ENCODE data around the gene SHROOM3. TPM values are rescaled to one million over a fixed set of nuclear protein-coding genes. Genes with fewer than 3 reads are reported as not detected.

Gene SHROOM3
- total and polyA plus RNA-seq, 2 donors (not counting 1 experiment from before 2014, with no cell fraction given) = 0.91 to 1.5 TPM

DNA sequence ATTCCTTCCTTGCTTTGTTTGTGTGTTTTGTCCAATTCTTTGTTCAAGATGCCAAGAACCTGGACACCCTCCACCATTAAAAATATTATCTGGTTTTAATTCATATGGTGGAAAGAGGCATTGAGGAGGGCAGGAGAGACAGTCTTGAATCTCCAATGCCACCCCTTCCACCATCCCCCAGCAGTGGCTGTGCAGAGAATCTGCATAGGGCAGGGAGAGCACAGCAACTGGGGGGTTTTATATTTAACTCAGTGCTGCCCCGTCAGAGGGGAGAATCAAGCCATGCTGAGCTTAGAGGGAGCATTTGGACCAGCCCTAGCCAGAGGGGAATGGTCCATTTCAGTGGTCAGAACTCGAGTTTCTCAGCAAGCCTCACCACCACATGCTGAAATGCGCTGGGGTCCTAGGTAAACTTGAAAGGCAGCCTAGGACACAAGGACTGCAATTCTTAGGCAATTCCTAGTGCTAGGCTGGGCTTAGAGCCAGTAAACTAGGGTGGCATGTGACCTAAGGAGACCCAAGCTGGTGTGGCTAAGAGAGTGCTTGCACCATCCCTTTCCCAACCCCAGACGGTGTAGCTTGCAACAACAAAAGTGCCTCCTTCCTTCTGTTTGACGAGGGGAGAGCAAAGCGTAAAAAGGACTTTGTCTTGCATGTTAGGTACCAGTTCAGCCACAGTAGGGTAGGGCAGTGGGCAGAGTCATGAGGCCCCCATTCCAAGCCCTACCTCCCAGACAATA, 48.3 kb upstream of the SHROOM3 start:
- Mint-ChIP-seq H3K9me3 (ENCODE audit: insufficient read depth) (peaks cover 4% of the 10 kb centered on the region), H3K27me3 (peaks cover 30% of the 10 kb centered on the region), H3K4me1 (no peaks in the 10 kb centered on the region), H3K27ac (no peak overlapping the region), H3K4me3 (no peak overlapping the region)
- 82% methylated on average over 3 of the region's 6 CpGs for WGBS (ENCODE audit: insufficient coverage)
- Histone ChIP-seq H3K79me2 (ENCODE audit: control insufficient read depth, insufficient read depth, low read length) (no peaks in the 10 kb centered on the region), H3K9ac (ENCODE audit: low read length) (no peak overlapping the region), H3K4me2 (replicated peaks; ENCODE audit: low read depth, low read length, poor library complexity, severe bottlenecking) (no peak overlapping the region), H3K4me3 (ENCODE audit: control extremely low read depth in 1 of 5, extremely low read depth in 1 of 5, insufficient read depth in 1 of 5, low read depth in 2 of 5, low read length in 4 of 5) (no peak overlapping the region), H3K27me3 (replicated peaks in 1 of 4; ENCODE audit: control extremely low read depth in 1 of 4, control insufficient read depth in 3 of 4, insufficient read depth in 4 of 4, low read length in 3 of 4) (peaks cover 0 to 8% (median 2%) of the 10 kb centered on the region in 4 experiments), H3K36me3 (replicated peaks in 1 of 2; ENCODE audit: control extremely low read depth in 1 of 2, control insufficient read depth in 1 of 2, extremely low read depth in 1 of 2, insufficient read depth in 2 of 2, low read length in 1 of 2) (no peaks in the 10 kb centered on the region), H3K4me1 (ENCODE audit: control insufficient read depth in 2 of 2, insufficient read depth in 2 of 2, low read length in 2 of 2) (no peaks in the 10 kb centered on the region), H3K9me3 (ENCODE audit: control extremely low read depth in 1 of 3, control insufficient read depth in 2 of 3, insufficient read depth in 1 of 3, low read length in 2 of 3) (peaks cover 3 to 10% (median 7%) of the 10 kb centered on the region in 3 donors), H2AFZ (ENCODE audit: insufficient read depth, low read depth, low read length, poor library complexity, severe bottlenecking) (no peak overlapping the region), H3K27ac (ENCODE audit: low read length in 2 of 2) (no peak overlapping the region), H4K20me1 (ENCODE audit: control insufficient read depth, insufficient read depth, low read length, poor library complexity, severe bottlenecking) (no peaks in the 10 kb centered on the region)
- no peak for ATAC-seq (ENCODE audit: low read depth)
- DNase-seq = no peak
- POLR2A ChIA-PET = no interaction called here
- TF ChIP-seq EZH2 (IDR thresholded peaks at IDR 0.05; ENCODE audit: borderline replicate concordance, insufficient read depth, low read depth, low read length, poor library complexity, severe bottlenecking) = no peak
- TF ChIP-seq, protein P1, sequence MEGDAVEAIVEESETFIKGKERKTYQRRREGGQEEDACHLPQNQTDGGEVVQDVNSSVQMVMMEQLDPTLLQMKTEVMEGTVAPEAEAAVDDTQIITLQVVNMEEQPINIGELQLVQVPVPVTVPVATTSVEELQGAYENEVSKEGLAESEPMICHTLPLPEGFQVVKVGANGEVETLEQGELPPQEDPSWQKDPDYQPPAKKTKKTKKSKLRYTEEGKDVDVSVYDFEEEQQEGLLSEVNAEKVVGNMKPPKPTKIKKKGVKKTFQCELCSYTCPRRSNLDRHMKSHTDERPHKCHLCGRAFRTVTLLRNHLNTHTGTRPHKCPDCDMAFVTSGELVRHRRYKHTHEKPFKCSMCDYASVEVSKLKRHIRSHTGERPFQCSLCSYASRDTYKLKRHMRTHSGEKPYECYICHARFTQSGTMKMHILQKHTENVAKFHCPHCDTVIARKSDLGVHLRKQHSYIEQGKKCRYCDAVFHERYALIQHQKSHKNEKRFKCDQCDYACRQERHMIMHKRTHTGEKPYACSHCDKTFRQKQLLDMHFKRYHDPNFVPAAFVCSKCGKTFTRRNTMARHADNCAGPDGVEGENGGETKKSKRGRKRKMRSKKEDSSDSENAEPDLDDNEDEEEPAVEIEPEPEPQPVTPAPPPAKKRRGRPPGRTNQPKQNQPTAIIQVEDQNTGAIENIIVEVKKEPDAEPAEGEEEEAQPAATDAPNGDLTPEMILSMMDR (IDR thresholded peaks at IDR 0.05) = no peak
- CTCF ChIA-PET = no interaction called here
- intact Hi-C loops (cut with micrococcal nuclease) = no loop called here

DNA sequence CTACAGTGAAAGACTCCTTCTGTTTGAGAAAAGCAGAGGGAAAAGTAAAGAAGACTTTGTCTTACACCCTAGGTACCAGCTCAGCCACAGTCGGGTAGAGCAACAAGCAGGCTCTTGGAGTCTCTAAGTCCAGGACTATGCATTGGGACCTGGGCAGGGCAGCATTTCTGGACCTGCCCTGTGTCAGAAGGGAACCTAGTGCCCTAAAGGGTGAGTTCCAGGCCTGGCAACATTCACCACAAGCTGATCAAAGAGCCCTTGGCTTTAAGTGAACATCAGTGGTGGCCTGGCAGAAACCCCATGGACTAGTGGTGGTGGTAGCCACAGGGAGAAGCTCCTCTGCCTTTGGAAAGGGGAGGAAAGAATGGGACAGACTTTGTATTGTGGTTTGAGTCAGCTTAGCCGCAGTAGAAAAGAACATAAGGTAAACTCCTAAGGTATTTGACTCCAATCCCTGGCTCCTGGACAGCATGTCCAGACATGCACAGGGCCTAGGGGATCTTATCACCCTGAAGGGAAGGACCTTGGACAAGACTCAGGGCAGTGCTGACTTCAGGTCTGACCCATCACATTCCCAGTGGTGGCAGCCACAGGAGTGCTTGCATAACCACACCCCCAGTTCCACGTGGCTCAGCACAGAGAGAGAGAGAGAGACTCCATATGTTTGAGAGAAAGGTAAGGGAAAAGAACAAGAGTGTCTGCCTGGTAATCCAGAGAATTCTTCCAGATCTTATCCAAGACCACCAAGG, 46.7 kb upstream of the SHROOM3 start:
- Histone ChIP-seq H2AFZ (ENCODE audit: insufficient read depth, low read depth, low read length, poor library complexity, severe bottlenecking) (no peak overlapping the region), H3K4me2 (replicated peaks; ENCODE audit: low read depth, low read length, poor library complexity, severe bottlenecking) (no peak overlapping the region), H3K79me2 (ENCODE audit: control insufficient read depth, insufficient read depth, low read length) (no peaks in the 10 kb centered on the region), H3K9me3 (ENCODE audit: control extremely low read depth in 1 of 3, control insufficient read depth in 2 of 3, insufficient read depth in 1 of 3, low read length in 2 of 3) (peaks cover 3 to 10% (median 7%) of the 10 kb centered on the region in 3 donors), H3K9ac (ENCODE audit: low read length) (no peak overlapping the region), H3K27me3 (replicated peaks in 1 of 4; ENCODE audit: control extremely low read depth in 1 of 4, control insufficient read depth in 3 of 4, insufficient read depth in 4 of 4, low read length in 3 of 4) (peaks cover 0 to 8% (median 2%) of the 10 kb centered on the region in 4 experiments), H4K20me1 (ENCODE audit: control insufficient read depth, insufficient read depth, low read length, poor library complexity, severe bottlenecking) (no peaks in the 10 kb centered on the region), H3K36me3 (replicated peaks in 1 of 2; ENCODE audit: control extremely low read depth in 1 of 2, control insufficient read depth in 1 of 2, extremely low read depth in 1 of 2, insufficient read depth in 2 of 2, low read length in 1 of 2) (no peaks in the 10 kb centered on the region), H3K4me3 (ENCODE audit: control extremely low read depth in 1 of 5, extremely low read depth in 1 of 5, insufficient read depth in 1 of 5, low read depth in 2 of 5, low read length in 4 of 5) (no peak overlapping the region), H3K4me1 (ENCODE audit: control insufficient read depth in 2 of 2, insufficient read depth in 2 of 2, low read length in 2 of 2) (no peaks in the 10 kb centered on the region), H3K27ac (ENCODE audit: low read length in 2 of 2) (no peak overlapping the region)
- Mint-ChIP-seq H3K4me3 (no peak overlapping the region), H3K9me3 (ENCODE audit: insufficient read depth) (peaks cover 9% of the 10 kb centered on the region), H3K27me3 (peaks cover 25% of the 10 kb centered on the region), H3K27ac (no peak overlapping the region), H3K4me1 (no peaks in the 10 kb centered on the region)
- POLR2A ChIA-PET = no interaction called here
- ATAC-seq (ENCODE audit: low read depth) (no peak), DNase-seq (no peak)
- 100% methylated on average over 1 of the region's 3 CpGs for WGBS (ENCODE audit: insufficient coverage)
- CTCF ChIA-PET = interaction anchor here (0.7 kb wide), 1 partner anchor 82 kb away, joined by 3 read pairs; no protein-coding TSS in a partner anchor
- TF ChIP-seq EZH2 (IDR thresholded peaks at IDR 0.05; ENCODE audit: borderline replicate concordance, insufficient read depth, low read depth, low read length, poor library complexity, severe bottlenecking) = no peak
- TF ChIP-seq, protein P1 (IDR thresholded peaks at IDR 0.05) = no peak
- intact Hi-C loops (cut with micrococcal nuclease) = no loop called here
